Measurements from ENCODE around the gene ARHGDIG. TPM values are rescaled to one million over a fixed set of nuclear protein-coding genes. Genes with fewer than 3 reads are reported as not detected.
"Not testable (repeated sequence)": the region's sequence is repeated elsewhere in the genome, so short reads cannot be mapped to it uniquely, and the experiment has no call there.

Gene ARHGDIG
- total and polyA plus RNA-seq, 2 experiments from 2014 or later, result 0.78 to 1.0 TPM

DNA sequence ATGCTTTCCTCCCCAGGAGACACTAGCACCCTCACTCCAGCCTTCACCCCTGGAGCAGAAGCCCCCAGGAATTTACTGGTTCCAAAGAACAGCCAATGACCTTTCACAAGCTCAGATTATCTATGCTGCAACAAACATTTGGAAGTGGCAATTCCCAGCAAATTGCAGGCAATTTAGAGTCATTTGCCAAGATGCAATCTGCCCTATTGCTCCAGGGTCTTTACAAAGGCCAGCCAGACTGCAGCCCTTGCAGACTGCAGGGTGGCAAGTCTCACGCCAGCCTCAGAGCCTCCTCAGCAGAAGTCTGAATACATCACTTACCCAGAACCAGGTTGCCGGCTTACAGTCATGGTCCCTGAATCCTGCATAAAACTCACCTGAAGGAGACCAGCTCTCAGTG lies 50.4 kb downstream of the ARHGDIG start:
- H3K9me2 ChIP-seq (ENCODE audit: insufficient read depth), result no peaks in the 10 kb centered on the region
- no peak overlapping the region for H3K4me2 ChIP-seq
- H3K79me2 ChIP-seq (replicated peaks; ENCODE audit: insufficient read depth), result peaks cover 99% of the 10 kb centered on the region
- H3K36me3 ChIP-seq (ENCODE audit: insufficient read depth), result no peaks in the 10 kb centered on the region
- Mint-ChIP-seq H3K9me3 (peaks cover 4% of the 10 kb centered on the region; the same call in 1 of the 3 replicates), H3K27me3 (ENCODE audit: insufficient read depth, low read depth, poor library complexity) (peaks cover 13% of the 10 kb centered on the region), H3K4me1 (peaks cover 15% of the 10 kb centered on the region), H3K27ac (peak overlapping the region; percentile 52; the same call in 1 of the 2 replicates), H3K36me3 (ENCODE audit: low read depth) (peaks cover 5% of the 10 kb centered on the region; the same call in 1 of the 3 replicates), H3K4me3 (no peak overlapping the region)
- TF ChIP-seq JUNB (IDR thresholded peaks at IDR 0.05; ENCODE audit: unreplicated experiment), result no peak
- TF ChIP-seq CREB1 (CRISPR knock-in tag; IDR thresholded peaks at IDR 0.05; ENCODE audit: low read depth), result no peak
- TF ChIP-seq ZNF331 (CRISPR knock-in tag; IDR thresholded peaks at IDR 0.05; ENCODE audit: low read depth), result no peak
- TF ChIP-seq EZH2 (IDR thresholded peaks at IDR 0.05; ENCODE audit: low read depth, unreplicated experiment), result no peak
- TF ChIP-seq EZH2phosphoT487 (IDR thresholded peaks at IDR 0.05; ENCODE audit: unreplicated experiment), result no peak
- no peak for TF ChIP-seq CTCF (conservative IDR thresholded peaks at IDR 0.05; ENCODE audit: low read depth in 2 of 2)
- no peak for TF ChIP-seq ZNF114 (CRISPR knock-in tag; IDR thresholded peaks at IDR 0.05)
- TF ChIP-seq ETS1 (IDR thresholded peaks at IDR 0.05), result no peak
- TF ChIP-seq NANOG (IDR thresholded peaks at IDR 0.05; ENCODE audit: borderline replicate concordance), result no peak
- no peak for TF ChIP-seq STAT1 (IDR thresholded peaks at IDR 0.05; ENCODE audit: unreplicated experiment)
- no peak overlapping the region for H2AFZ ChIP-seq
- 0 out of 2 replicates have a peak, but pooled peaks cover 2% of the 10 kb centered on the region for H3F3A ChIP-seq (replicated peaks; ENCODE audit: low read depth)
- ATAC-seq, result no peak; the same call in 1 of the 3 replicates
- H3K27ac ChIP-seq (ENCODE audit: low read depth), result peak overlapping the region; percentile 57; the same call in 1 of the 2 replicates
- peaks cover 4% of the 10 kb centered on the region; the same call in 1 of the 2 replicates for H3K4me1 ChIP-seq (ENCODE audit: insufficient read depth)
- peaks cover 38% of the 10 kb centered on the region for H4K20me1 ChIP-seq (replicated peaks; ENCODE audit: insufficient read depth)
- H3K4me3 ChIP-seq, result no peak overlapping the region
- H3K27me3 ChIP-seq (ENCODE audit: insufficient read depth), result no peaks in the 10 kb centered on the region
- no peak for DNase-seq (ENCODE audit: low spot score)

- DNase-seq (ENCODE audit: low spot score); H3F3A ChIP-seq (replicated peaks; ENCODE audit: low read depth); H3K27ac Mint-ChIP-seq; H3K27me3 ChIP-seq (ENCODE audit: insufficient read depth); H3K36me3 Mint-ChIP-seq (ENCODE audit: low read depth); H2AFZ ChIP-seq; H3K36me3 ChIP-seq (ENCODE audit: insufficient read depth); H3K4me3 ChIP-seq; H3K4me3 Mint-ChIP-seq; ATAC-seq; H3K9me3 Mint-ChIP-seq; H3K4me2 ChIP-seq; H3K9me2 ChIP-seq (ENCODE audit: insufficient read depth); H3K4me1 ChIP-seq (ENCODE audit: insufficient read depth): not testable (repeated sequence)
- H3K27ac ChIP-seq (ENCODE audit: low read depth), result peak overlapping the region; percentile 57; the same call in 1 of the 2 replicates
- Mint-ChIP-seq H3K4me1 (peaks cover 14% of the 10 kb centered on the region), H3K27me3 (ENCODE audit: insufficient read depth, low read depth, poor library complexity) (peaks cover 13% of the 10 kb centered on the region)
- peaks cover 40% of the 10 kb centered on the region for H4K20me1 ChIP-seq (replicated peaks; ENCODE audit: insufficient read depth)
- peaks cover 100% of the 10 kb centered on the region for H3K79me2 ChIP-seq (replicated peaks; ENCODE audit: insufficient read depth)
Measured at GRCh38 chr16:331181-331814, 50.9 kb downstream of the ARHGDIG start.

Other genes with a start within 250 kb of the ARHGDIG start
- gene POLR3K, start 227.0 kb upstream of the ARHGDIG start, total RNA-seq (2014; rRNA removed; shearing (Covaris generic)), result 11.7 and 17.8 TPM in 2 replicates
- gene POLR3K, start 227.0 kb upstream of the ARHGDIG start, polyA plus RNA-seq (2016; fragmentation: Nextera tagmentation; extraction: Ambion mirVana), result 58.5 and 60.0 TPM in 2 replicates
- 31.2 and 34.4 TPM in 2 replicates for gene SNRNP25, start 226.8 kb upstream of the ARHGDIG start, total RNA-seq (2014; rRNA removed; shearing (Covaris generic))
- 79.5 and 81.6 TPM in 2 replicates for gene SNRNP25, start 226.8 kb upstream of the ARHGDIG start, polyA plus RNA-seq (2016; fragmentation: Nextera tagmentation; extraction: Ambion mirVana)
- gene RHBDF1, start 208.0 kb upstream of the ARHGDIG start, total RNA-seq (2014; rRNA removed; shearing (Covaris generic)), result 15.3 and 24.5 TPM in 2 replicates
- gene RHBDF1, start 208.0 kb upstream of the ARHGDIG start, polyA plus RNA-seq (2016; fragmentation: Nextera tagmentation; extraction: Ambion mirVana), result 22.1 and 22.6 TPM in 2 replicates
- gene MPG, start 202.4 kb upstream of the ARHGDIG start, total RNA-seq (2014; rRNA removed; shearing (Covaris generic)), result 57.8 and 91.1 TPM in 2 replicates
- 38.0 and 39.2 TPM in 2 replicates for gene MPG, start 202.4 kb upstream of the ARHGDIG start, polyA plus RNA-seq (2016; fragmentation: Nextera tagmentation; extraction: Ambion mirVana)
- gene NPRL3, start 141.9 kb upstream of the ARHGDIG start, total RNA-seq (2014; rRNA removed; shearing (Covaris generic)), result 45.7 and 45.9 TPM in 2 replicates
- 14.5 and 15.4 TPM in 2 replicates for gene NPRL3, start 141.9 kb upstream of the ARHGDIG start, polyA plus RNA-seq (2016; fragmentation: Nextera tagmentation; extraction: Ambion mirVana)
- not detected in 2 replicates for gene HBZ, start 127.9 kb upstream of the ARHGDIG start, total RNA-seq (2014; rRNA removed; shearing (Covaris generic))
- gene HBZ, start 127.9 kb upstream of the ARHGDIG start, polyA plus RNA-seq (2016; fragmentation: Nextera tagmentation; extraction: Ambion mirVana), result 0.39 TPM in 1 of 2 replicates, not detected in the other
- gene HBM, start 114.6 kb upstream of the ARHGDIG start, total RNA-seq (2014; rRNA removed; shearing (Covaris generic)), result not detected in 2 replicates
- 0.68 TPM in 1 of 2 replicates, not detected in the other for gene HBM, start 114.6 kb upstream of the ARHGDIG start, polyA plus RNA-seq (2016; fragmentation: Nextera tagmentation; extraction: Ambion mirVana)
- 1.9 TPM in 1 of 2 replicates, not detected in the other for gene HBA2, start 107.7 kb upstream of the ARHGDIG start, total RNA-seq (2014; rRNA removed; shearing (Covaris generic))
- gene HBA2, start 107.7 kb upstream of the ARHGDIG start, polyA plus RNA-seq (2016; fragmentation: Nextera tagmentation; extraction: Ambion mirVana), result 7.8 and 11.7 TPM in 2 replicates
- not detected in 2 replicates for gene HBA1, start 103.9 kb upstream of the ARHGDIG start, total RNA-seq (2014; rRNA removed; shearing (Covaris generic))
- gene HBA1, start 103.9 kb upstream of the ARHGDIG start, polyA plus RNA-seq (2016; fragmentation: Nextera tagmentation; extraction: Ambion mirVana), result 3.4 and 6.7 TPM in 2 replicates
- 3.1 and 6.6 TPM in 2 replicates for gene HBQ1, start 100.1 kb upstream of the ARHGDIG start, total RNA-seq (2014; rRNA removed; shearing (Covaris generic))
- gene HBQ1, start 100.1 kb upstream of the ARHGDIG start, polyA plus RNA-seq (2016; fragmentation: Nextera tagmentation; extraction: Ambion mirVana), result 8.3 and 8.5 TPM in 2 replicates
- gene LUC7L, start 51.1 kb upstream of the ARHGDIG start, total RNA-seq (2014; rRNA removed; shearing (Covaris generic)), result 114 and 115 TPM in 2 replicates
- 136 and 151 TPM in 2 replicates for gene LUC7L, start 51.1 kb upstream of the ARHGDIG start, polyA plus RNA-seq (2016; fragmentation: Nextera tagmentation; extraction: Ambion mirVana)
- gene FAM234A, start 45.8 kb upstream of the ARHGDIG start, total RNA-seq (2014; rRNA removed; shearing (Covaris generic)), result 57.2 and 128 TPM in 2 replicates
- gene FAM234A, start 45.8 kb upstream of the ARHGDIG start, polyA plus RNA-seq (2016; fragmentation: Nextera tagmentation; extraction: Ambion mirVana), result 37.9 and 41.9 TPM in 2 replicates
- 0.58 and 1.8 TPM in 2 replicates for gene RGS11, start 4.6 kb upstream of the ARHGDIG start, total RNA-seq (2014; rRNA removed; shearing (Covaris generic))
- 0.38 and 0.74 TPM in 2 replicates for gene RGS11, start 4.6 kb upstream of the ARHGDIG start, polyA plus RNA-seq (2016; fragmentation: Nextera tagmentation; extraction: Ambion mirVana)
- gene PDIA2, start 2.6 kb downstream of the ARHGDIG start, total RNA-seq (2014; rRNA removed; shearing (Covaris generic)), result 0.87 TPM in 1 of 2 replicates, not detected in the other
- 0.39 and 0.52 TPM in 2 replicates for gene PDIA2, start 2.6 kb downstream of the ARHGDIG start, polyA plus RNA-seq (2016; fragmentation: Nextera tagmentation; extraction: Ambion mirVana)
- gene AXIN1, start 72.1 kb downstream of the ARHGDIG start, total RNA-seq (2014; rRNA removed; shearing (Covaris generic)), result 50.6 and 54.5 TPM in 2 replicates
- gene AXIN1, start 72.1 kb downstream of the ARHGDIG start, polyA plus RNA-seq (2016; fragmentation: Nextera tagmentation; extraction: Ambion mirVana), result 14.3 and 15.0 TPM in 2 replicates
- gene MRPL28, start 89.9 kb downstream of the ARHGDIG start, total RNA-seq (2014; rRNA removed; shearing (Covaris generic)), result 115 and 169 TPM in 2 replicates
- 129 and 135 TPM in 2 replicates for gene MRPL28, start 89.9 kb downstream of the ARHGDIG start, polyA plus RNA-seq (2016; fragmentation: Nextera tagmentation; extraction: Ambion mirVana)
- 98.7 and 112 TPM in 2 replicates for gene PGAP6, start 101.4 kb downstream of the ARHGDIG start, total RNA-seq (2014; rRNA removed; shearing (Covaris generic))
- 25.1 and 29.5 TPM in 2 replicates for gene PGAP6, start 101.4 kb downstream of the ARHGDIG start, polyA plus RNA-seq (2016; fragmentation: Nextera tagmentation; extraction: Ambion mirVana)
- 228 and 249 TPM in 2 replicates for gene NME4, start 116.6 kb downstream of the ARHGDIG start, total RNA-seq (2014; rRNA removed; shearing (Covaris generic))
- gene NME4, start 116.6 kb downstream of the ARHGDIG start, polyA plus RNA-seq (2016; fragmentation: Nextera tagmentation; extraction: Ambion mirVana), result 511 and 521 TPM in 2 replicates
- gene DECR2, start 121.3 kb downstream of the ARHGDIG start, total RNA-seq (2014; rRNA removed; shearing (Covaris generic)), result 17.9 and 26.9 TPM in 2 replicates
- gene DECR2, start 121.3 kb downstream of the ARHGDIG start, polyA plus RNA-seq (2016; fragmentation: Nextera tagmentation; extraction: Ambion mirVana), result 19.0 and 20.3 TPM in 2 replicates
- gene RAB11FIP3, start 145.1 kb downstream of the ARHGDIG start, total RNA-seq (2014; rRNA removed; shearing (Covaris generic)), result 27.9 and 29.2 TPM in 2 replicates
- 3.2 and 4.4 TPM in 2 replicates for gene RAB11FIP3, start 145.1 kb downstream of the ARHGDIG start, polyA plus RNA-seq (2016; fragmentation: Nextera tagmentation; extraction: Ambion mirVana)
- 142 and 164 TPM in 2 replicates for gene CAPN15, start 247.1 kb downstream of the ARHGDIG start, total RNA-seq (2014; rRNA removed; shearing (Covaris generic))
- gene CAPN15, start 247.1 kb downstream of the ARHGDIG start, polyA plus RNA-seq (2016; fragmentation: Nextera tagmentation; extraction: Ambion mirVana), result 27.3 and 30.7 TPM in 2 replicates

All from GM23338 (cell line).